Choroid plexus epithelial cell (primary cell): ENCODE results near the gene CHMP3.

ENCODE experiments used
- DNase-seq: peaks from one replicate; pipeline ENCODE4 v3.0.0-alpha.2; 2010; ENCODE audit warnings: low read depth
- H3K4me3 ChIP-seq: 2 replicates; pipeline ENCODE4 v1.5.1; 2011; ENCODE audit warnings: low read depth, mild to moderate bottlenecking, control low read depth, low read length, moderate library complexity
- TF ChIP-seq, protein P1 (sequence below): conservative IDR thresholded peaks from 2 replicates; pipeline ENCODE4 v1.5.1; 2011; ENCODE audit warnings: low read depth, mild to moderate bottlenecking, control low read depth, inconsistent platforms, low read length, moderate library complexity

CHMP3 gene

DNA sequence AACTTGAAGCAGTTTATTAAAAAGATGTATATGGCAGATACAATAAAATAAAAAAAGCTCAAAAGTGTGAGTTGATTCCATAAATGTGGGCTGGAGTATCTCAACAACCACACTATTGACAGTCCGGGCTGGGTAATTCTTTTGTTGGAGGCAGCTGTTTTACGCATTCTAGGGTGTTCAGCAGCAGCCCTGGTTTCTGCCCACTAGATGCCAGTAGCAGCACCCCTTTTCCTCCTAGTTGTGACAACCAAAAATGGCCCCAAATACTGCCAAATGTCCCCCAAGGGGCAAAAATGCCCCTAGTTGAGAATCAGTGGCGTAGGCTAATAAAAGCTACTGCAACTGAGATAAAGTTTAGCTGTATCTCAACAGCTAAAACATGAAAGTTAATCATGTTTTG, 44.8 kb downstream of the CHMP3 start:
- peak; percentile 43 for DNase-seq
- TF ChIP-seq, protein P1, sequence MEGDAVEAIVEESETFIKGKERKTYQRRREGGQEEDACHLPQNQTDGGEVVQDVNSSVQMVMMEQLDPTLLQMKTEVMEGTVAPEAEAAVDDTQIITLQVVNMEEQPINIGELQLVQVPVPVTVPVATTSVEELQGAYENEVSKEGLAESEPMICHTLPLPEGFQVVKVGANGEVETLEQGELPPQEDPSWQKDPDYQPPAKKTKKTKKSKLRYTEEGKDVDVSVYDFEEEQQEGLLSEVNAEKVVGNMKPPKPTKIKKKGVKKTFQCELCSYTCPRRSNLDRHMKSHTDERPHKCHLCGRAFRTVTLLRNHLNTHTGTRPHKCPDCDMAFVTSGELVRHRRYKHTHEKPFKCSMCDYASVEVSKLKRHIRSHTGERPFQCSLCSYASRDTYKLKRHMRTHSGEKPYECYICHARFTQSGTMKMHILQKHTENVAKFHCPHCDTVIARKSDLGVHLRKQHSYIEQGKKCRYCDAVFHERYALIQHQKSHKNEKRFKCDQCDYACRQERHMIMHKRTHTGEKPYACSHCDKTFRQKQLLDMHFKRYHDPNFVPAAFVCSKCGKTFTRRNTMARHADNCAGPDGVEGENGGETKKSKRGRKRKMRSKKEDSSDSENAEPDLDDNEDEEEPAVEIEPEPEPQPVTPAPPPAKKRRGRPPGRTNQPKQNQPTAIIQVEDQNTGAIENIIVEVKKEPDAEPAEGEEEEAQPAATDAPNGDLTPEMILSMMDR: peak; percentile 70

DNA sequence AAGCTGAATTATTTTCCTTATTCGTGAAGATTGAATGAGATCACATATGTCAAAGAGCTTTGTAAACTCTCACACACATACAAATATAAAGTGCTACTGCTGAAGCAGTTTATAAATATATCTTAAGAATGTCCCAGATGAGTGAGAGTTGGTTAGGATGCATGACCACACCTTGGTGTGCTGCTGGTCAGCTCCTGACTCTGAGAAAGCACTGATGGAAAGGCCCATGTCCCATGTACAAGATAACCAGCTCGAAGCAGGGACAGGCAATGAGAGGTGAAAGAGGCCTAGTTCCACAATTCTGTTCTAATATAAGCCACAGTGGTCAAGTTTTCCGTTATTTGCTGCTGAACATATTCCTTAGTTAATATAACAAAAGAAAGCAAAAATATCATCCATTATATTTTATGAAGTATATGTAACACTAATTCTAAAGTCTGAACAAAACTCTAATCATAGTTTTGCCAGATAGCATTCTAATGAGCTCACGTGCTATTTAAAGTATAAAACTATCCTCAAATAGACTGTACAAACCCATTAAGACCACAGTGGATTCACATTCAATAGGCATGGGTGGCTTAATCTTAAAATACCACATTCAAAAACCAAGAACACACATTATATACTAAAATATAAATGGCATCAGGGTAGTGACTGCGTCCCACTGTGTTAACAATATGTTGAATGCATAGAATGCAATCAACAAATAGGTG, 49.1 kb downstream of the CHMP3 start:
- TF ChIP-seq, protein P1: no peak
- DNase-seq: no peak
- H3K4me3 ChIP-seq: no peak overlapping the region

More for the DNA sequence above, 44.8 kb downstream of the CHMP3 start:
- H3K4me3 ChIP-seq: no peak overlapping the region

DNA sequence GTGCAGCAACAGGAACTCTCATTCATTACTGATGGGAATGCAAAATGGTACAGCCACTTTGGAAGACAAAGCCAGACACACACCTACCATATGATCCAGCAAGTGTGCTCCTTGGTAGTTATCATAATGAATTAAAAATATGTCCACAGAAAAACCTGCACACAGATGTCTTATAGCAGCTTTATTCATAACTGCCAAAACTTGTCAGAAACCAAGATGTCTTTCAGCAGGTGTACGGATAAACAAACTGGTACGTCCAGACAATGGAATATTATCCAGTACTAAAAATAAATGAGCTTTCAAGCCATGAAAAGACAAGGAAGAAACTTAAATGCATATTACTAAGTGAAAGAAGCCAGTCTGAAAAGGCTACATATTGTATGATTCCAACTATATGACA, 50.4 kb downstream of the CHMP3 start:
- H3K4me3 ChIP-seq: no peak overlapping the region
- DNase-seq: no peak
- TF ChIP-seq, protein P1: no peak

DNA sequence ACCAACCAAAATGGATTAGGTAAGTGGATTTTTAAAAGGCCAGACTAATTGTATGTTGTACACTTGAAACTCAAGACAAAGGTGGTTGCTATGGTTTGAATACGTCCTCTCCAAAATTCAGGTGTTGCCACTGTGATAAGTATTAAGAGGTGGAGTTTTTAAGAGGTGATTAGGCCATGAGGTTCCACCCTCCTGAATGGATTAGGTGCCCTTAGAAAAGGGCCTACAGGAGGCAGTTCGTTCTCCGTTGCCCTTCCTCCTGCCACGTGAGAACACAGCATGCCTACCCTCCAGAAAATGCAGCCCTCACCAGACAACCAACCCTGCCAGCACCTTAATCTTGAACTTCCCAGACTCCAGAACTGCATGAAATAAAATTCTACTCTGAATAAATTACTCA, 51.2 kb downstream of the CHMP3 start:
- DNase-seq: no peak
- H3K4me3 ChIP-seq: no peak overlapping the region
- TF ChIP-seq, protein P1: no peak

DNA sequence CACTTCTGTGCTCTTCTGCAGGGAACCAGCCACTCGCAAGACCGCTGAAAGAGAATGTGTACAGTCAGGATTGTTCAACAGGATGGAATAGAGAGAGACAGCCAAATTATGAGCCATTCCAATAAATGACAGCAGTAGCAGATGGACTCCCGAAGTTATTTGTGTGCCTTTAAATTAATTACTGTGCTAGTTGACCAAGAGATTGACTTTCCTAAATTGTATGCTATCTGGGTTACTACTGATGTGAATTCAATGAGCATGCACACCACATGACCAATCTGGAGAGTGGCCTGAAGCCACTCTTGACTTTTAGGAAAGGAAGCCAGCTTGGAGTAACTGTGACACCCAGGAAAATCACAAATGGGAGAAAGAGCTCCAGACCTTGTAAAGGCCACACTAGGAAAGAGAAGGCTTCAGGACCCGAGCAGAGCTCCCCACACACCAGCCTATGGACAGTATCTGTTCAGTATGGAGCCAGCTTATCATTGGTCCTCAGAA, 52.8 kb downstream of the CHMP3 start:
- no peak overlapping the region for H3K4me3 ChIP-seq
- DNase-seq: no peak
- TF ChIP-seq, protein P1: no peak

DNA sequence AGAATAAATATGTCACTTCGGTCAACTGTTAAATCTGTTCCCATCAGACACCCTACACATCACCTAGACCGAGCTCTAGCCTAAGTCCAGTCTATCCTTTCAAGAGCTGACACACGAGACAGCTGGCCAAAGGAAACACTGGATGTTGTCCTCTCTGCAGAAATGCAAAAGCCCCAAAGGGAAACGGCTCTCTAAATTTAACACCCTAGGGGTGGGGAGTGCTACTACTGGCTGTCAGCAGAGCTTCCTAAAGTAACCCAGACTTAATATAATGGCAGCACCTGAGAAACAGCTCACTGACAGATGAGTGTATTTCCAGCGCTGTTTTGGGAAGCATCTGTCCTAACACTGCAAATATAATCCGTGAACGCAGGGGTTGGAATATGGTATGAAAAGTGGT, 55.6 kb downstream of the CHMP3 start:
- H3K4me3 ChIP-seq: no peak overlapping the region
- TF ChIP-seq, protein P1: no peak
- DNase-seq: no peak
